ENCODE measurements around the gene LRRC7. TPM values are rescaled to one million over a fixed set of nuclear protein-coding genes. Genes with fewer than 3 reads are reported as not detected.

LRRC7 gene
- total and polyA plus RNA-seq, 8 donors, result 3.4 to 5.9 (median 5.1) TPM; not detected in 2

GRCh38 chr1:69651656-69652055, 83.9 kb downstream of the LRRC7 start:
- Histone ChIP-seq H3K4me1 (no peaks in the 10 kb centered on the region), H3K27me3 (no peaks in the 10 kb centered on the region), H3K27ac (no peak overlapping the region), H3K9me3 (no peaks in the 10 kb centered on the region), H3K4me3 (no peak overlapping the region), H3K36me3 (no peaks in the 10 kb centered on the region)
- ATAC-seq, result no peak
- DNase-seq, result no peak
- TF ChIP-seq, protein P1, sequence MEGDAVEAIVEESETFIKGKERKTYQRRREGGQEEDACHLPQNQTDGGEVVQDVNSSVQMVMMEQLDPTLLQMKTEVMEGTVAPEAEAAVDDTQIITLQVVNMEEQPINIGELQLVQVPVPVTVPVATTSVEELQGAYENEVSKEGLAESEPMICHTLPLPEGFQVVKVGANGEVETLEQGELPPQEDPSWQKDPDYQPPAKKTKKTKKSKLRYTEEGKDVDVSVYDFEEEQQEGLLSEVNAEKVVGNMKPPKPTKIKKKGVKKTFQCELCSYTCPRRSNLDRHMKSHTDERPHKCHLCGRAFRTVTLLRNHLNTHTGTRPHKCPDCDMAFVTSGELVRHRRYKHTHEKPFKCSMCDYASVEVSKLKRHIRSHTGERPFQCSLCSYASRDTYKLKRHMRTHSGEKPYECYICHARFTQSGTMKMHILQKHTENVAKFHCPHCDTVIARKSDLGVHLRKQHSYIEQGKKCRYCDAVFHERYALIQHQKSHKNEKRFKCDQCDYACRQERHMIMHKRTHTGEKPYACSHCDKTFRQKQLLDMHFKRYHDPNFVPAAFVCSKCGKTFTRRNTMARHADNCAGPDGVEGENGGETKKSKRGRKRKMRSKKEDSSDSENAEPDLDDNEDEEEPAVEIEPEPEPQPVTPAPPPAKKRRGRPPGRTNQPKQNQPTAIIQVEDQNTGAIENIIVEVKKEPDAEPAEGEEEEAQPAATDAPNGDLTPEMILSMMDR (IDR thresholded peaks at IDR 0.05), result no peak
- intact Hi-C loops (cut with DNase I), result no loop called here

DNA sequence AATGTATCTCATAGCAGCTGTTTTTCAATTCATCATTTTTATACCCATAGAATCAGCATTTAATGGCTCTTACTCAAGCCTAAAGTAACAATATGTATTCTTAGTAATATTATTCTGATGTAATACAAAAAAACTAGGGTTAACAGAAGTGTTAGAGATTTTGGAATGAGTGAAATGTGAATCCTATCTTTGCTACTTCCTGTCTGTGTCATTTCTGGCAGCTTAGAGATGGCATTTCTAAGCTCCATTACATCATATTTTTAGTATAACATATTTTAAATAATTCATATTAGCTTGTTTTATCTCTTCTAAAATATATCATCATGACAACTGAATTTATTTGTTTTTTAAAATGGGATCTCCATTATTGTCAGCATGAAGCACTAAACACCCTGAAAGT, 90.2 kb downstream of the LRRC7 start:
- Histone ChIP-seq H3K27me3 (no peaks in the 10 kb centered on the region), H3K4me3 (no peak overlapping the region), H3K36me3 (no peaks in the 10 kb centered on the region), H3K27ac (no peak overlapping the region), H3K9me3 (no peaks in the 10 kb centered on the region), H3K4me1 (no peaks in the 10 kb centered on the region)
- intact Hi-C loops (cut with DNase I), result no loop called here
- DNase-seq, result no peak
- no peak for ATAC-seq
- TF ChIP-seq, protein P1 (IDR thresholded peaks at IDR 0.05), result no peak

DNA sequence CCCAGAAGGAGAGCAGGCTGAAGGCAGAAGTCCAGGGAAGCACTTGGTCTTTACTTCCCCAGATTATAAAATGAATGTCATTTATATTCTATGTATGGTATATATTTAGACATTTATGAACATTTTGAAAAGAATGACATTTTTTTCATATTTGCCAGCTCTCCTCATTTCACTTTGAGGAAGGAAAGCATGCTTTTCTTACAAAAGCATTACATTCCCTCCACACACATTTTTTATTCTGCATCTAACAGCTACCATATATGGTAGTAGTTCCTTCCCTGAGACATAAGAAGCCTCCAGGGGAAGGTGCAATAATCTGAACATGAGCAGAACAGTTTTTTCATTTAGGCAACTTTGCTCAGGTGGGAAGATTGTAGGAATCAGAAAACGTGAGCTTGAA, 94.0 kb downstream of the LRRC7 start:
- TF ChIP-seq, protein P1 (IDR thresholded peaks at IDR 0.05), result no peak
- Histone ChIP-seq H3K4me1 (no peaks in the 10 kb centered on the region), H3K36me3 (no peaks in the 10 kb centered on the region), H3K9me3 (peaks cover 0 to 9% of the 10 kb centered on the region in 2 donors), H3K27me3 (no peaks in the 10 kb centered on the region), H3K27ac (no peak overlapping the region), H3K4me3 (no peak overlapping the region)
- DNase-seq, result no peak
- intact Hi-C loops (cut with DNase I), result no loop called here
- ATAC-seq, result no peak

DNA sequence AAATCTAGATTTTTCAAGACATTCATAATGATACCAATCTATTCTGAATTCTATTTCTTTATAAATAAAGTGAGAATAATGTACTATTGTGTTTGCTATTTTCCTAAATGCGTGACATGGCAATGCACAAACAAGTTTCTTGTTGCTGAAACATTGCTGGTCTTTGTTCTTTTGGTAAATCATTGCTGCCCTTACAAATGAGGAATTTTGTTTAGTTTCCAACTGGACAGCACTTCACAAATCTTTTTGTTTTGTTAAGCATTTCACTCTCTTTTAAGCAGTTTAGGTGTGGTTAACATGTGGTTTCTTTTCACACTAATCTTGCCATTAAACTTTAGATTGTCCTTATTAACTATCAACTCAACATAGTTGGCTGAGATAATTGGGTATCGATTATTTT, 94.6 kb downstream of the LRRC7 start:
- peaks cover 0 to 10% of the 10 kb centered on the region in 2 donors for H3K9me3 ChIP-seq
- TF ChIP-seq, protein P1 (IDR thresholded peaks at IDR 0.05), result no peak
- no peak overlapping the region for H3K27ac ChIP-seq
- intact Hi-C loops (cut with DNase I), result no loop called here
- no peaks in the 10 kb centered on the region for H3K36me3 ChIP-seq
- ATAC-seq (no peak), DNase-seq (no peak)
- H3K27me3 ChIP-seq, result no peaks in the 10 kb centered on the region
- no peaks in the 10 kb centered on the region for H3K4me1 ChIP-seq
- no peak overlapping the region for H3K4me3 ChIP-seq

DNA sequence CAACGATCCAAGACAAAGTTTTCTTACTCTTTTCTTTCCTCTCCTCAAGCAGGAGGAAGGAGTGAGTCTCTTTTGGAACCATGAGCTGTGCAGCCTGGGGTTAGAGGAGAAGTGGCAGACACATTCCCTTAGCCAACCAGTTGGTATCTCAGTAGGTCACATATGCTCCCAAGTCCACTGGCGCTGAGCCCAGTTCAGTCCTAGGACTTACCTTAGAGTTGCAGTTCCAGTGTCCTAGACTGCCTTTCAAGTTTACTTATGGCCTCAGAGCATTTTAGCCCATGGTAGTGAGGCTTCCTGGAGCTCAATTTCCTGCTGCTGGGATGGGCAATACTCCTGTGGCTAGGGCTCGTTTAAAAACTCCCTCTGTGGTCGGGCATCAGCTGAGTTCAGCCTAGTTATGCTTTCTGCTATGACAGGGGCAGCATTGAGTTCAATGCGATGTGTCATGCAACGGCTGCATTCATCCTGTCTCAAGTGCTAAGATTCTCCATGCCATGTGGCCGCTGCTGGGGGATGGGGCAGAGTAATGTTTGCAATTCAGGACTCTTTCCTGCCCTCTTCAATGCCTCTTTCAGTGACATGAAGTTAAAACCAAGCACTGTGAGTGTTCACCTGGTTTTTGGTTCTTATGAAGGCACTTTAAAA, 103.8 kb downstream of the LRRC7 start:
- ATAC-seq, result no peak
- TF ChIP-seq, protein P1 (IDR thresholded peaks at IDR 0.05), result no peak
- H3K4me3 ChIP-seq, result no peak overlapping the region
- H3K27ac ChIP-seq, result no peak overlapping the region
- intact Hi-C loops (cut with DNase I), result no loop called here
- H3K36me3 ChIP-seq, result no peaks in the 10 kb centered on the region
- H3K4me1 ChIP-seq, result no peaks in the 10 kb centered on the region
- no peak for DNase-seq
- H3K27me3 ChIP-seq, result no peaks in the 10 kb centered on the region
- H3K9me3 ChIP-seq, result peaks cover 0 to 2% of the 10 kb centered on the region in 2 donors

Measured in left lung (tissue), 10 donors.